CD4-positive, alpha-beta T cell (primary cell): ENCODE results near the gene SNRPD2. TPM values are rescaled to one million over a fixed set of nuclear protein-coding genes. Genes with fewer than 3 reads are reported as not detected.

Source experiments
- ATAC-seq: fragments of 200-7000 bp; cut with Tn5 transposase; one replicate; pipeline ENCODE4 v1.10.0; 2022; ENCODE audit warnings: mild to moderate bottlenecking; ENCODE audit not compliant: poor library complexity
- CTCF ChIA-PET: fragments of 350-600 bp; sonication (Branson Sonifier 250); formaldehyde crosslinking; loops from one replicate; lab custom pipeline; 2021; ENCODE audit warnings: antibody characterized with exemption, inconsistent platforms; lab: Charles Lee
- POLR2A ChIA-PET: fragments of 350-600 bp; sonication (Branson Sonifier 250); formaldehyde crosslinking; loops from one replicate; lab custom pipeline; 2021; ENCODE audit warnings: antibody characterized with exemption, inconsistent platforms; lab: Charles Lee
- DNase-seq, 14 experiments: peaks; one replicate each; pipeline ENCODE4 v3.0.0-alpha.2; 2013 to 2020; ENCODE audit warnings: mixed read lengths in 2 of 14
- H3K27ac ChIP-seq, 2 donors: one replicate each; pipeline versions ENCODE4 v1.5.1 to v1.7.0; 2013; ENCODE audit warnings: low read length in 2 of 2, low read depth in 1 of 2, mild to moderate bottlenecking in 1 of 2
- H3K27me3 ChIP-seq, 2 experiments: 1 replicate in 1 of 2; 2 replicates in 1 of 2; pipeline versions ENCODE4 v1.6.1 to v1.7.0; 2013; ENCODE audit warnings: low read length in 2 of 2, control low read depth in 1 of 2, mild to moderate bottlenecking in 1 of 2, moderate library complexity in 1 of 2; ENCODE audit not compliant: insufficient read depth in 2 of 2, control insufficient read depth in 1 of 2
- H3K36me3 ChIP-seq: one replicate; pipeline ENCODE4 v1.6.1; 2013; ENCODE audit warnings: low read length, control low read depth; ENCODE audit not compliant: insufficient read depth
- H3K4me1 ChIP-seq: one replicate; pipeline ENCODE4 v1.6.1; 2013; ENCODE audit warnings: low read length, control low read depth; ENCODE audit not compliant: insufficient read depth
- H3K4me3 ChIP-seq: one replicate; pipeline ENCODE4 v1.5.1; 2013; ENCODE audit warnings: mild to moderate bottlenecking, low read length, moderate library complexity
- H3K9me3 ChIP-seq, 2 experiments: 1 replicate in 1 of 2; 2 replicates in 1 of 2; pipeline versions ENCODE4 v1.6.1 to v1.7.0; 2013; ENCODE audit warnings: low read length in 2 of 2, mild to moderate bottlenecking in 2 of 2, control low read depth in 1 of 2, moderate library complexity in 1 of 2; ENCODE audit not compliant: control insufficient read depth in 1 of 2, insufficient read depth in 1 of 2
- H3K27ac Mint-ChIP-seq: one replicate; pipeline ENCODE4 v1.8.0; 2020; ENCODE audit warnings: mixed read lengths
- H3K27me3 Mint-ChIP-seq: one replicate; pipeline ENCODE4 v1.8.0; 2021; ENCODE audit warnings: mixed read lengths
- H3K36me3 Mint-ChIP-seq: one replicate; pipeline ENCODE4 v1.8.0; 2021; ENCODE audit warnings: low read depth, mixed read lengths
- H3K4me1 Mint-ChIP-seq: one replicate; pipeline ENCODE4 v1.8.0; 2021; ENCODE audit warnings: low read depth, mixed read lengths
- H3K4me3 Mint-ChIP-seq: one replicate; pipeline ENCODE4 v1.8.0; 2020; ENCODE audit warnings: mild to moderate bottlenecking, mixed read lengths
- H3K9me3 Mint-ChIP-seq: one replicate; pipeline ENCODE4 v1.8.0; 2020; ENCODE audit warnings: mixed read lengths
- CTCF ChIP-seq: fragments of 200-600 bp; IDR thresholded peaks from one replicate; pipeline ENCODE4 v1.8.0; 2022; ENCODE audit warnings: antibody characterized with exemption, mild to moderate bottlenecking
- intact Hi-C, 2 experiments: fragments of 100-400 bp; cut with DNase I in 1 of 2; cut with micrococcal nuclease in 1 of 2; formaldehyde crosslinking; loops; one replicate each; pipeline versions ENCODE4 v1.15.1 to v1.9.0; 2023 to 2025; cut with DNase I, micrococcal nuclease
- total RNA-seq, 174 experiments: library from RNA in 2 of 174; stranded (reverse) in 2 of 174; gene quantifications; one replicate each; pipeline ENCODE4 v1.2.3 and lab custom pipeline; 2021 to 2026

Gene SNRPD2
- total RNA-seq, 2 experiments from 2014 or later: 367 to 369 TPM

DNA sequence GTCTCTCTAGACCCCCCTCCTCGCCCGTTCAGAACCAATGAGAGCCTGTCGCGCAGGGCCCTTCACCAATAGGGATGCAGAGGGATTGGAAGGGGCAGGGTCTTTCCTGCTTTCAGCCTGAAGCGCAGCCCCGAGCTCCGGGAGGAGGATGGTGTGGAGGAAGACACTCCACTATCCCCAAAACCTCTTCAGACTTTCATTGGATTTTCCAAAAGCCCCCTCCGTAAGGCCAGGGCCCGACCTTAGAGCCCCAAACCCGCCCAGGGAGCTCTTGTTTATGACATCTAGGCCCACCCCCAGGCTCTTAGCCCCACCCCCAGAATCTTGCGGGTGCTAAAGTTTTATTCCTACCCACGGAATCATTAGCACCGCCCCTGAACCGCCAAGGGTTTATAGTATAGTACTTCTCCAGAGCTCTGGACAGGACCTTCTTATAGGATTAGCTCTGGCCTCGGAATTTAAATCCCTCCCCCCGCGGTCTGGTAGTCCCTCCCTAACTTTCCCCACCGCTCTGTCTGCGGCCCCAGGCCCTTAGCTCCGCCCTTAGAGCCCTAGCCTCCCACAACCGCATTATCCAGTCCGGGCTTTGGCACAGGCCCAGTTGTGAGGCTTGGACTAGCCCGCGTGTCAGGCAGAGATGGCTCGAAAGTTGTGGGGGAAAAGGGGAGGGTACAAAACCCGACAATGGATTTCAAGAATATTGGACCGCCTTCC is 46.0 kb downstream of the SNRPD2 start:
- Mint-ChIP-seq H3K27me3 (no peaks in the 10 kb centered on the region), H3K27ac (peak overlapping the region; percentile 79), H3K36me3 (no peaks in the 10 kb centered on the region), H3K4me1 (peaks cover 44% of the 10 kb centered on the region), H3K4me3 (peak overlapping the region; percentile 86), H3K9me3 (no peaks in the 10 kb centered on the region)
- intact Hi-C loops: no loop called here
- peak overlapping the region; percentile 51 for H3K4me3 ChIP-seq
- H3K9me3 ChIP-seq: no peaks in the 10 kb centered on the region
- peaks cover 51% of the 10 kb centered on the region for H3K4me1 ChIP-seq
- TF ChIP-seq CTCF: no peak
- DNase-seq: peak; percentile 51 to 90 (median 64)
- peak; percentile 65 for ATAC-seq
- no peaks in the 10 kb centered on the region for H3K36me3 ChIP-seq
- POLR2A ChIA-PET: interaction anchor here (0.7 to 1.3 kb wide), 10 partner anchors 23 to 257 kb away, joined by 3 to 4 read pairs (median 4); partner anchors contain the start of genes DMWD, GIPR, GPR4 and MYPOP
- CTCF ChIA-PET: interaction anchor here (0.8 to 1.9 kb wide), 4 partner anchors 36 to 206 kb away, joined by 3 to 8 read pairs (median 4); partner anchors contain the start of gene QPCTL
- no peaks in the 10 kb centered on the region for H3K27me3 ChIP-seq
- H3K27ac ChIP-seq: no peak overlapping the region

DNA sequence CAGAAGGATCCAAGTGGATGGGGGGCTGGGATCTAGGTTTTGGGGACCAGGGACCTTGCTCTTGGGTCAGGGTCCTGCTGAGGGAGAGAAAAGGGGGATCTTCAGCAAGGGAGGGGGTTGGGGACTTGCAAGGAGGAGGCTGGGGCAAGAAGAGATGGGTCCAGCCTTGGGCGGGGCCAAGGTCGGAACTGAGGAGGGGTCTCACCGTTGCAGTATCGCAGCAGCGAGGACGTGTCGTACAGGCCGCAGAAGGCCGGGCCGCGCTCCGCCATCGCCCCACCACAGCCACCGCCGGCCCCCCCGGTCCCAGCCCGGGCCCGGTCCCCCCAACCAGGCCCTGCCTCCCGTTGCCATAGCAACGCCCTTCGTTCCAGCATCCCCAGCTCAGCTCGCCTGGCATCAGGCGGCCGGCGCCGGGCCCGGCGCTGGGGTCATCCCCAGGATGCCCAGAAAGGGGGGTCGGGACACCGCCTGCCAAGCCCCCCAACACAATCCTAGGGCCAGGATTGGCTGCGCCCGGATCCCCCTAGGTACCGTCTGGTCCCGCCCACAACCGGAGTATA is 46.6 kb downstream of the SNRPD2 start:
- Histone ChIP-seq H3K27ac (no peak overlapping the region), H3K36me3 (no peaks in the 10 kb centered on the region), H3K9me3 (no peaks in the 10 kb centered on the region), H3K27me3 (no peaks in the 10 kb centered on the region), H3K4me3 (peak overlapping the region; percentile 51), H3K4me1 (peaks cover 56% of the 10 kb centered on the region)
- DNase-seq (no peak), ATAC-seq (no peak)
- Mint-ChIP-seq H3K4me3 (peak overlapping the region; percentile 86), H3K36me3 (no peaks in the 10 kb centered on the region), H3K4me1 (peaks cover 47% of the 10 kb centered on the region), H3K27me3 (no peaks in the 10 kb centered on the region), H3K9me3 (no peaks in the 10 kb centered on the region), H3K27ac (peak overlapping the region; percentile 79)
- CTCF ChIA-PET: interaction anchor here (0.8 to 1.9 kb wide), 4 partner anchors 37 to 206 kb away, joined by 3 to 8 read pairs (median 4); partner anchors contain the start of gene QPCTL
- POLR2A ChIA-PET: interaction anchor here (0.7 to 1.3 kb wide), 10 partner anchors 23 to 258 kb away, joined by 3 to 4 read pairs (median 4); partner anchors contain the start of genes DMWD, GIPR, GPR4 and MYPOP
- intact Hi-C loops: no loop called here
- no peak for TF ChIP-seq CTCF

DNA sequence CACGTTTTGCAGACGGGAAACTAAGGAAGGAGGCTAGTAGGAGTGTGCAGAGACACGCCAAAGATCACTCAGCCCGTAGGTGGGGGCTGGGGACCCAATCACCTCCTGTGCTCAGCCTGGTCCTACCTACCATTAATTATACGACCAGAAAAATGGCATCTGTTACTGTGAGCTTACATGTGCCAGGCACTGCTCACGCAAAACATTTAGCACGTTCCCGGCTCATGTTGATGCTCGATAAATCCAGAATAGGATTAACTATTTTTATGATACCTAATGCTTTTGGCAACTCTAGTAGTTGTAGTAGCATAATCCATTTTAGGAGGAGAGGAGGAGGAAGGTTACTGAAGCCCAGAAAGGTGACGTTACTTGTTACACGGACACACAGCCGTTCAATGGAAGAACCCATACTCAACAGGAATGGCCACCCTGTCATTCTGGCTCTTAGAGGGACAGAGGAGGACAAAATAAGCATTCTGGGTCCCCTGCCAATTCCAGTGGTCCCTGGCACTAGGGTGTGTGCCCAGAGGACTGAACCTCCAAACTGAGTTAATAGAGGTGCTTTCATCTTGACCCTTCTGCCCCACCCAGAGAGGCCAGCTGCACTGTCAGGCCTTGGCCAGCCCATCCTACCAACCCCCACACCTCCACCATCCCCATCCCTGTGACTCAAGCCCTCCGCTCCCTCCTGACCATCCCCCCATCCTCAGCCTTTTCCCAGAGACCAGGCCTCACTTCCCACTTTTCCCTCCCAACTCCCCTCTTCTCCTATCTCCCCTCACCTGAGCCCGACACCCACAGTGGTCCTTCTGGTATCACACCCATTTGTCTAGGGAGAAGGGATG is 47.6 kb downstream of the SNRPD2 start:
- CTCF ChIA-PET: interaction anchor here (1.4 to 3.9 kb wide), 4 partner anchors 25 to 204 kb away, joined by 6 to 35 read pairs (median 14); partner anchors contain the start of gene GIPR
- peak in 1 of 14 experiments; percentile 40 for DNase-seq
- peaks cover 65% of the 10 kb centered on the region for H3K4me1 ChIP-seq
- POLR2A ChIA-PET: interaction anchor here (1.1 kb wide), 1 partner anchor 148 kb away, joined by 3 read pairs; the partner anchor contains the start of gene RTN2
- intact Hi-C loops: loop anchor here (1.0 to 5.0 kb wide), 7 partner anchors 37 to 217 kb away; partner anchors contain the start of genes QPCTL (in 1 of the 2), SNRPD2 (in 1 of the 2) and VASP (in 1 of the 2)
- no peak overlapping the region for H3K4me3 ChIP-seq
- no peak for TF ChIP-seq CTCF
- ATAC-seq: no peak
- Mint-ChIP-seq H3K9me3 (no peaks in the 10 kb centered on the region), H3K27me3 (no peaks in the 10 kb centered on the region), H3K36me3 (no peaks in the 10 kb centered on the region), H3K27ac (no peak overlapping the region), H3K4me3 (peak overlapping the region; percentile 12), H3K4me1 (peaks cover 52% of the 10 kb centered on the region)
- no peaks in the 10 kb centered on the region for H3K36me3 ChIP-seq
- H3K27ac ChIP-seq: no peak overlapping the region
- no peaks in the 10 kb centered on the region for H3K9me3 ChIP-seq
- no peaks in the 10 kb centered on the region for H3K27me3 ChIP-seq
